DOHH2 (cell line): ENCODE data around the gene STX1B.

Experiments used
- H3F3A ChIP-seq: fragments of 200-600 bp; sonication (generic), shearing (Covaris generic); 2 replicates; pipeline ENCODE4 v1.6.0; 2016; ENCODE audit warnings: antibody characterized with exemption, mild to moderate bottlenecking; ENCODE audit not compliant: control insufficient read depth, insufficient read depth
- H3K27ac ChIP-seq: fragments of 200-600 bp; sonication (generic); 2 replicates; pipeline ENCODE4 v1.5.1; 2014; ENCODE audit warnings: low read depth, mild to moderate bottlenecking, low read length, moderate library complexity
- H3K27me3 ChIP-seq: fragments of 200-600 bp; sonication (generic); 2 replicates; pipeline ENCODE4 v1.6.1; 2014; ENCODE audit warnings: mild to moderate bottlenecking, low read length, mixed read lengths; ENCODE audit not compliant: control insufficient read depth
- H3K36me3 ChIP-seq: fragments of 200-600 bp; sonication (generic); 2 replicates; pipeline ENCODE4 v1.6.1; 2014; ENCODE audit warnings: mild to moderate bottlenecking, low read length, moderate library complexity, mixed read lengths; ENCODE audit not compliant: control insufficient read depth
- H3K4me1 ChIP-seq: fragments of 200-600 bp; sonication (generic); 2 replicates; pipeline ENCODE4 v1.6.1; 2014; ENCODE audit warnings: mild to moderate bottlenecking, low read length, mixed read lengths; ENCODE audit not compliant: control insufficient read depth
- H3K4me2 ChIP-seq: fragments of 200-600 bp; sonication (generic); 2 replicates; pipeline ENCODE4 v1.6.0; 2014; ENCODE audit warnings: mild to moderate bottlenecking, low read length, moderate library complexity
- H3K4me3 ChIP-seq: fragments of 200-600 bp; sonication (generic); 2 replicates; pipeline ENCODE4 v1.5.1; 2014; ENCODE audit warnings: mild to moderate bottlenecking, low read length, mixed read lengths
- H3K79me2 ChIP-seq: fragments of 200-600 bp; sonication (generic); 2 replicates; pipeline ENCODE4 v1.6.1; 2014; ENCODE audit warnings: mild to moderate bottlenecking, low read length, mixed read lengths; ENCODE audit not compliant: control insufficient read depth
- H3K9me2 ChIP-seq: fragments of 200-600 bp; sonication (generic); replicated peaks from 2 replicates; pipeline ENCODE4 v1.6.1; 2014; ENCODE audit warnings: mild to moderate bottlenecking, low read length, mixed read lengths; ENCODE audit not compliant: control insufficient read depth
- H3K9me3 ChIP-seq: fragments of 200-600 bp; sonication (generic); 2 replicates; pipeline ENCODE4 v1.6.1; 2014; ENCODE audit warnings: antibody characterized with exemption, low read length, mixed read lengths; ENCODE audit not compliant: control insufficient read depth, insufficient read depth
- H4K20me1 ChIP-seq: fragments of 200-600 bp; sonication (generic); 2 replicates; pipeline ENCODE4 v1.6.0; 2014; ENCODE audit warnings: low read depth, mild to moderate bottlenecking, antibody characterized with exemption, low read length, moderate library complexity; ENCODE audit not compliant: control insufficient read depth, insufficient read depth
- CTCF ChIP-seq: fragments of 200-600 bp; sonication (generic); IDR thresholded peaks from one replicate; pipeline ENCODE4 v1.5.1; 2014; ENCODE audit warnings: antibody characterized with exemption, mild to moderate bottlenecking, low read depth, low read length; ENCODE audit not compliant: poor library complexity, severe bottlenecking
- EZH2phosphoT487 ChIP-seq: fragments of 200-600 bp; sonication (generic); IDR thresholded peaks from 2 replicates; pipeline ENCODE4 v1.6.1; 2017; ENCODE audit warnings: borderline replicate concordance, mild to moderate bottlenecking, antibody characterized with exemption, low read length, moderate library complexity, mixed read lengths

The STX1B gene

GRCh38 chr16:31004658-31005057, 5.8 kb downstream of the STX1B start:
- Histone ChIP-seq H3F3A (no peaks in the 10 kb centered on the region), H3K36me3 (no peaks in the 10 kb centered on the region), H3K9me3 (no peaks in the 10 kb centered on the region), H3K4me3 (no peak overlapping the region), H3K9me2 (no peaks in the 10 kb centered on the region), H3K4me1 (no peaks in the 10 kb centered on the region), H3K79me2 (no peaks in the 10 kb centered on the region), H3K4me2 (no peak overlapping the region), H3K27me3 (peaks cover 4% of the 10 kb centered on the region; the same call in 1 of the 2 replicates), H4K20me1 (no peaks in the 10 kb centered on the region), H3K27ac (no peak overlapping the region)
- TF ChIP-seq CTCF (no peak), EZH2phosphoT487 (no peak)

DNA sequence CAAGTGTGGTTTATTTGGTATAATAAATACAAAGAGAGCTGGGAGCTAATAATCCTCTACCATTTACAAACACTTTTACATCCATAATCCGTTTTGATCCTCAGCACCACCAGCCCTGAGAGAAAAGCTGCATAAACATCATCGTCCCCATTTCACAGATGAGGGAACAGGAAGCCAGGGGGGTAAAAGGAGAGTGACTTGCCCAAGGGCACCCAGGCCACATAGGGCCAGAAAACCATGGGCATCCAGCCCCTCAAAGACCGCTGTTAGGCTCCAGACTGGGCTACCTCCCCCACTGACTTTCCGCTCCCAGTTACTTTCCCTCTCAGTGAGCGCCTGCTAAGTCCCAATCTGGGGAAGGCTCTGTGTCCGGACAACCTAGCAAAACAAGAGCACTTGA, 6.7 kb downstream of the STX1B start:
- H3K4me2 ChIP-seq, result no peak overlapping the region
- H3K4me1 ChIP-seq, result no peaks in the 10 kb centered on the region

DNA sequence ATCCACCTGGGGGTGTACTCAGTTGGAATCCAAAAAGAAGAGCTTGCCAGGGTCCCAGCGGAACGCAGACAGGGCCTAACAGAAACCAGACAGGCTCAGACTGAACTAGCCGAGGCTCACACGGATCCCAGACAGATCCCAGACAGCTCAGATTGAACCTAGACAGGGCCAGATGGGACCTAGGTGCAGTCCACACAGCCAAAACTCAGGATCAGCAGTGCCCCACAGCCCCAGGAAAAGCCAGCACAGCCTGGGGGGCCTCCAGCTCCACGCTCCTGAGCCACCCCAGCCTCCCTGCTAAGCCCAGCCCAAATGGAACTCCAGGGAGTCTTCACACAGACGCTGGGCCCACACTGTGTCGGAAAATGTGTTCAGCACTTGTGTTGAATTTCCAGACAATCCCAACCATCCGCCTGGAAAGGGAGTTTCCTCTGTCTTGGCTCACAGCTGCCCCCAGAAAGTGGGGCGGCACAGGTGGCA, 7.5 kb downstream of the STX1B start:
- H3K27me3 ChIP-seq, result peaks cover 9% of the 10 kb centered on the region
- H3K4me3 ChIP-seq, result no peak overlapping the region
- H4K20me1 ChIP-seq, result no peaks in the 10 kb centered on the region
- H3K4me2 ChIP-seq, result no peak overlapping the region
- no peaks in the 10 kb centered on the region for H3K9me3 ChIP-seq
- no peak overlapping the region for H3K27ac ChIP-seq
- H3F3A ChIP-seq, result no peaks in the 10 kb centered on the region
- TF ChIP-seq EZH2phosphoT487 (no peak), CTCF (no peak)
- H3K79me2 ChIP-seq, result no peaks in the 10 kb centered on the region
- H3K4me1 ChIP-seq, result no peaks in the 10 kb centered on the region
- no peaks in the 10 kb centered on the region for H3K9me2 ChIP-seq
- H3K36me3 ChIP-seq, result no peaks in the 10 kb centered on the region

More for the DNA sequence above, 6.7 kb downstream of the STX1B start:
- peaks cover 6% of the 10 kb centered on the region for H3K27me3 ChIP-seq
- no peaks in the 10 kb centered on the region for H3K79me2 ChIP-seq
- no peaks in the 10 kb centered on the region for H3K9me3 ChIP-seq
- no peak overlapping the region for H3K4me3 ChIP-seq
- no peaks in the 10 kb centered on the region for H3K9me2 ChIP-seq
- no peaks in the 10 kb centered on the region for H4K20me1 ChIP-seq
- H3F3A ChIP-seq, result no peaks in the 10 kb centered on the region
- no peak for TF ChIP-seq EZH2phosphoT487
- no peak for TF ChIP-seq CTCF
- no peaks in the 10 kb centered on the region for H3K36me3 ChIP-seq
- H3K27ac ChIP-seq, result no peak overlapping the region

DNA sequence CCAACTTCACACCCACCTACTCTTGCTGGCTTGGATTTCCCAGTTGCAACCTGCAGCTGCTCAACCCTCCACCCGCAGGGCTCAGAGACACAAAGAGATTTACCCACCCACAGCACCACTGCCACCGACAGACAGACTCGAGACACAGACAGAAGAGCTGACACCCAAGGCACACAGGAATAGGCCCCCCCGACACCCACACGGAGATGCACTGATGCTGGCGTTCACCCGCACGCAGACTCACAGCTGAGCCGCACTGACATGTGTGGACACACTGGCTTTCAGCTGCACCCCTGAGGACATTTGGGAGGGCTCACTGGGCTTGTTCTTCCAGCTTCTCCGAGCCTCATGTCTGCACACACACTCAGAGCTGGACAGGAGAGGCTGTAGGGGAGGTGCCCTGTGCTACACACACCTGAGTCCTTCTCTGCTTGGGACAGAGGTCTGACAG, 8.2 kb downstream of the STX1B start:
- Histone ChIP-seq H3K4me3 (no peak overlapping the region), H3K9me3 (no peaks in the 10 kb centered on the region), H3K36me3 (no peaks in the 10 kb centered on the region), H3K4me1 (no peaks in the 10 kb centered on the region), H3K9me2 (no peaks in the 10 kb centered on the region), H3K27me3 (peaks cover 9% of the 10 kb centered on the region), H3K4me2 (no peak overlapping the region), H3K79me2 (no peaks in the 10 kb centered on the region), H4K20me1 (no peaks in the 10 kb centered on the region), H3K27ac (no peak overlapping the region), H3F3A (no peaks in the 10 kb centered on the region)
- TF ChIP-seq EZH2phosphoT487 (no peak), CTCF (no peak)
